ENCODE results near the gene PHKA2.

The PHKA2 gene

GRCh38 chrX:18983666-18984380 lies at the start of gene PHKA2:
TSS of gene PHKA2 (minus strand) at chrX:18984114. CDS start at chrX:18983932, 182 bp downstream.
- H3K27me3 ChIP-seq (replicated peaks; ENCODE audit: control insufficient read depth, insufficient read depth, low read length), result no peaks in the 10 kb centered on the region
- H3K4me3 ChIP-seq (replicated peaks; ENCODE audit: low read depth, low read length), result peak within 1 kb of the TSS; percentile 73
- no peak for TF ChIP-seq CTCF (IDR thresholded peaks at IDR 0.05; ENCODE audit: insufficient read depth, low read length, poor library complexity, severe bottlenecking)
- DNase-seq (ENCODE audit: extremely low read depth, insufficient read length), result no peak
- no peaks in the 10 kb centered on the region for H3K36me3 ChIP-seq (ENCODE audit: control insufficient read depth, insufficient read depth, low read length)

- no peaks in the 10 kb centered on the region for H3K36me3 ChIP-seq (ENCODE audit: control insufficient read depth, insufficient read depth, low read length)
These were observed 46.9 kb upstream of the PHKA2 start for GRCh38 chrX:19030805-19031204.

GRCh38 chrX:19028560-19028959 lies 44.6 kb upstream of the PHKA2 start:
- no peak for TF ChIP-seq CTCF (IDR thresholded peaks at IDR 0.05; ENCODE audit: insufficient read depth, low read length, poor library complexity, severe bottlenecking)
- Histone ChIP-seq H3K27me3 (replicated peaks; ENCODE audit: control insufficient read depth, insufficient read depth, low read length) (no peaks in the 10 kb centered on the region), H3K36me3 (ENCODE audit: control insufficient read depth, insufficient read depth, low read length) (no peaks in the 10 kb centered on the region), H3K4me3 (replicated peaks; ENCODE audit: low read depth, low read length) (no peak overlapping the region)
- no peak for DNase-seq (ENCODE audit: extremely low read depth, insufficient read length)

More at GRCh38 chrX:19030805-19031204, 46.9 kb upstream of the PHKA2 start:
- no peak for TF ChIP-seq CTCF (IDR thresholded peaks at IDR 0.05; ENCODE audit: insufficient read depth, low read length, poor library complexity, severe bottlenecking)
- no peak for DNase-seq (ENCODE audit: extremely low read depth, insufficient read length)
- no peak overlapping the region for H3K4me3 ChIP-seq (replicated peaks; ENCODE audit: low read depth, low read length)
- no peaks in the 10 kb centered on the region for H3K27me3 ChIP-seq (replicated peaks; ENCODE audit: control insufficient read depth, insufficient read depth, low read length)

- no peaks in the 10 kb centered on the region for H3K27me3 ChIP-seq (replicated peaks; ENCODE audit: control insufficient read depth, insufficient read depth, low read length)
- DNase-seq (ENCODE audit: extremely low read depth, insufficient read length), result no peak
- no peaks in the 10 kb centered on the region for H3K36me3 ChIP-seq (ENCODE audit: control insufficient read depth, insufficient read depth, low read length)
- TF ChIP-seq CTCF (IDR thresholded peaks at IDR 0.05; ENCODE audit: insufficient read depth, low read length, poor library complexity, severe bottlenecking), result no peak
- no peak overlapping the region for H3K4me3 ChIP-seq (replicated peaks; ENCODE audit: low read depth, low read length)
These were observed 40.5 kb upstream of the PHKA2 start for GRCh38 chrX:19024366-19024765.

GRCh38 chrX:19019996-19020395 lies 36.1 kb upstream of the PHKA2 start:
- H3K4me3 ChIP-seq (replicated peaks; ENCODE audit: low read depth, low read length), result no peak overlapping the region
- no peaks in the 10 kb centered on the region for H3K27me3 ChIP-seq (replicated peaks; ENCODE audit: control insufficient read depth, insufficient read depth, low read length)
- no peak for TF ChIP-seq CTCF (IDR thresholded peaks at IDR 0.05; ENCODE audit: insufficient read depth, low read length, poor library complexity, severe bottlenecking)
- no peaks in the 10 kb centered on the region for H3K36me3 ChIP-seq (ENCODE audit: control insufficient read depth, insufficient read depth, low read length)
- no peak for DNase-seq (ENCODE audit: extremely low read depth, insufficient read length)

All from GM06990 (cell line).